HG02938 (cell line): ENCODE measurements around the gene SLC29A3.
"Not testable (repeated sequence)": the region's sequence is repeated elsewhere in the genome, so short reads cannot be mapped to it uniquely, and the experiment has no call there.

ENCODE experiments used
- ATAC-seq: cut with Tn5 transposase; IDR thresholded peaks from one replicate; pipeline ENCODE4 v1.9.1; 2021; ENCODE audit warnings: mild to moderate bottlenecking, moderate library complexity; ENCODE audit not compliant: unreplicated experiment

Gene SLC29A3

DNA sequence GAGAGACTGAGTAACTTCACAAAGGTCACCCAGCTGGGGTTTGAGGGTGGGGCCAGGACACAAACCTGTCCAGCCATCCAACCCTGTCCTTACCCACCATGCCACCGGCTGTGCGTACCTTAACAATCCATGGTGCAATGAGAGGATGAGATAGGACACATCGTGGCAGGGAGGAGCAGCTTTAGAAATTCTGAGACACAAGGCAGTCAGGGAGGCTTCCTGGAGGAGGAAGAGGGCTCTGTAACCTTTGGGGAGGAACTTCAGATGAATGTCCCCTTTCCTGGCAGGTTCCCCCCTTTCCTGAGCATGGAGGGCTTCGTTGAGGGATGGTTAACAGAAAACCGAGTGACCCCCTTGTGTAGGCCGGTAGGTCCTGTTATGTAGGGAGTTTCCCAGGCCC, 35.6 kb upstream of the SLC29A3 start:
- ATAC-seq: no peak

DNA sequence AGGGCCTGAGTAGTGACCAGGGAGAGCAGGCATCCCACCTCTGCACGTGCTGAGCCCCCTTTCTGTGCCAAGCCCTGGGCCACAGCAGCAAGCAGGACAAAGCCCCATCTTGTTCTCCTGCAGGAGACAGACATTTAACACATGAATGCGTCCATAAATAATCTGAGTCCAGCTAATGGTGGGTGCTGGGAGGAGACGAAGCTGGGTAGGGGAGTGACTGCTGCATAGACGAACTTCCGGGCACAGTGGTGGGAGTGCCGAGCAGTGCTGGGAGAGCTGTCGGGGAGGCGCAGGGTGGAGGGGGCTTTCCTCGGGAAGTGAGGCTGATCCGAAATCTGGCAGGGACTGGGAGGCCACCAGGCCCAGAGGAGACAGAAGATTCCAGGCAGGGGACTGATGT, 35.2 kb upstream of the SLC29A3 start:
- no peak for ATAC-seq

DNA sequence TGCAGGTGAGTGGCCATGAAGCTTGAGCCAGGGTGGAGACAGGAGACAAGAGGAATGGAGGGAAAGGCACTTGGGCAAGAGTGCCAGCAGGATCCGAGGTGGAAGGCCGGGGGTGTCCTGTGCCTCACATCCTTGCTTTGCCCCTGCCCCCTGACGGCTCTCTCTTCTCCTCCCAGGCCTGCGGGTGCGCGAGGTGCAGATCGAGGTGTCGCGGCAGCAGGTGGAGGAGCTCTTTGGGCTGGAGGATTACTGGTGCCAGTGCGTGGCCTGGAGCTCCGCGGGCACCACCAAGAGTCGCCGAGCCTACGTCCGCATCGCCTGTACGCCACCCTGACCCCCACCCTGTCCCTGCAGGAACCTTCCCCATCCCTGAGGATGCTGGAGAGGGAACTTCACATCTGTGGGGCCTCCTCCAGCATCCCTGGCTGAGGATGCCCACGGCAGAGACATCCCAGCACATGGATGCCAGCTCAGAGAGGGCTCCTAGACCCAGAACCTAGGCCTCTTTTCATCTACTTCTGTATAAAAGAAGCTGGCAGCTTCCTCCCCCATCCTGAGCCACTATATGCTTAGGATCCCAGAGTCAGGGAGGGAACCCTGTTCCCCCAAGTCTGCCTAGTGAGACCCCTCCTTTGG, 34.4 kb upstream of the SLC29A3 start:
- ATAC-seq: no peak

DNA sequence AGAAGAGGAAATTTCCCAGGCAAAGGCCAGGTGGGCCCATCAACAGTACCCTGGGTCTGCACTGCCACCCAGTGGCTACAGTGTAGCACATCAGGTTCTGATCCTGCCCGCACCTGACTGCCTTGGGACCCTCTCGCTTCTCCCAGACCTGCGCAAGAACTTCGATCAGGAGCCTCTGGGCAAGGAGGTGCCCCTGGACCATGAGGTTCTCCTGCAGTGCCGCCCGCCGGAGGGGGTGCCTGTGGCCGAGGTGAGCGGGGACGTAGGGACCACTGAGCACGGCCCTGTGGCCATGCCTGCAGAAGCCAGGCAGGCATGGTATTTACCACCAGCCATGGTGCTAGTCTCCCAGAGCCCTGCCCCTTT, 33.9 kb upstream of the SLC29A3 start:
- ATAC-seq: no peak

DNA sequence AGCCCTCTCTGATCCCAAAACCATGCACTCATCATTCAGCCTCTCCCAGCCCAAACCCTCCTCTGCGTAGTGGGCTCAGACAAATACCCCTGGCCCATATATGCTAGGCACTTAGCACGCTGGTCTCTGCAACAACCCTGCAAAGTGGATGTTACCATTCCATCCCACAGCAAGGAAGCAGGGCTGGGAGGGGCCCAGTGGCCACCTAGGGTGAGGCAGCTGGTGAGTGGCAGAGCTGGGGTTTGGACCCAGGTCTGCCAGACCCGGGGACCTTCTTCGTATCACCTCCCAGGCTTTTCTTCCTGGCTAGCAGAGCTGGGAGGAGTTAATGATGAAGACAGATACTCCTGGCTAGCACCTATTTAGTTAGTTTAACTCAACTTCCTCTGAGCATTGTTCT, 33.1 kb upstream of the SLC29A3 start:
- ATAC-seq: no peak

DNA sequence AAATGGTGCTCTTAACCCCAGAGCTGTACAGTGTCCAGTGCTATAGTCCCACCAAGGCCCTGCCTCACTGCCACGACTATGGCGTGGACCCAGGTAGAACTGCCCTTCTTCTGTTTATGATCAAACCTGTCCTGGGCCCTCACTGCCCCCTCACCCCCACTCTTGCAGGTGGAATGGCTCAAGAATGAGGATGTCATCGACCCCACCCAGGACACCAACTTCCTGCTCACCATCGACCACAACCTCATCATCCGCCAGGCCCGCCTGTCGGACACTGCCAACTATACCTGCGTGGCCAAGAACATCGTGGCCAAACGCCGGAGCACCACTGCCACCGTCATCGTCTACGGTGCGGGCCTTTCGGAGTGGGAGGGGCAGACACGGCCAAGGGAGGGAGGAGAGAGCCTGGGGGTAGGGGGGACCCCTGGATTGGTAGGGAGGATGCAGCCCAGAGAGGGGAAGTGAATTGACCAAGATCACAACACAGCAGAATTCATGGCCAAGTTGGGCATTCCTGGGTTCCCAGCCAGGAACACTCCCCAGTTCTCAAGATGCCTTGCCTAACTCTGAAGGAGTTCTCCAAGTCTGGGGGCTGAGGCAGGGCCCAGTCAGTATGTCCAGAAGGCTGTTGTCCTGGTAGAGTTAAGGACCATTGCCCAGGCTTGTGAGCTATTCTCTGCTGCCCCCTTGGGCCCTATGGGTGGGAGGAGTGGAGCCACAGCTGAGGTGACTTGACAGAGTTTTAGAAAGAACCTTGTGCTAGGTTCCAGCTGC, 32.4 kb upstream of the SLC29A3 start:
- ATAC-seq: no peak

DNA sequence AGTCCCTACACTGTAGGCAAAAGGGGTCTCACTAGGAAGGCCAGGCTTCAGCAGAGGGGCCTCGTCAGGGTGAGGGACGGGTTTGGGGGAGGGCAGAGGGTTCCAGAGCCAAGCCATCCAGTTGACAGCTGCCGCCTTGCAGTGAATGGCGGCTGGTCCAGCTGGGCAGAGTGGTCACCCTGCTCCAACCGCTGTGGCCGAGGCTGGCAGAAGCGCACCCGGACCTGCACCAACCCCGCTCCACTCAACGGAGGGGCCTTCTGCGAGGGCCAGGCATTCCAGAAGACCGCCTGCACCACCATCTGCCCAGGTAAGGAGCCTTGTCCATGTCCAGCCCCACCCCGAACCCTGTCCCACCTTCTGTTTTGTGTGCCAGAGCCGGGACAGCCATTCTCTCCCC, 31.6 kb upstream of the SLC29A3 start:
- no peak for ATAC-seq

DNA sequence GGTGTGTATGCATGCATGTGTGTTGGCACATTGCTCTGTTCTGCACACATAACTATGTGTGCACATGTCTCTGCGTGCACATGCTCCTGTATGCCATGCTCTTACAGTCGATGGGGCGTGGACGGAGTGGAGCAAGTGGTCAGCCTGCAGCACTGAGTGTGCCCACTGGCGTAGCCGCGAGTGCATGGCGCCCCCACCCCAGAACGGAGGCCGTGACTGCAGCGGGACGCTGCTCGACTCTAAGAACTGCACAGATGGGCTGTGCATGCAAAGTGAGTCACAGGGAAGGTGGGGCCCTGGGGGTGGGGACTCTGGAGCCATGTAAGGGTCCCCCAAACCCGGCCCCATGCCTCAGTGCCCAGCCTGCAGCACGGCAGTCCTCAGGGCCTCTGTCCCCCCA, 30.6 kb upstream of the SLC29A3 start:
- no peak for ATAC-seq

DNA sequence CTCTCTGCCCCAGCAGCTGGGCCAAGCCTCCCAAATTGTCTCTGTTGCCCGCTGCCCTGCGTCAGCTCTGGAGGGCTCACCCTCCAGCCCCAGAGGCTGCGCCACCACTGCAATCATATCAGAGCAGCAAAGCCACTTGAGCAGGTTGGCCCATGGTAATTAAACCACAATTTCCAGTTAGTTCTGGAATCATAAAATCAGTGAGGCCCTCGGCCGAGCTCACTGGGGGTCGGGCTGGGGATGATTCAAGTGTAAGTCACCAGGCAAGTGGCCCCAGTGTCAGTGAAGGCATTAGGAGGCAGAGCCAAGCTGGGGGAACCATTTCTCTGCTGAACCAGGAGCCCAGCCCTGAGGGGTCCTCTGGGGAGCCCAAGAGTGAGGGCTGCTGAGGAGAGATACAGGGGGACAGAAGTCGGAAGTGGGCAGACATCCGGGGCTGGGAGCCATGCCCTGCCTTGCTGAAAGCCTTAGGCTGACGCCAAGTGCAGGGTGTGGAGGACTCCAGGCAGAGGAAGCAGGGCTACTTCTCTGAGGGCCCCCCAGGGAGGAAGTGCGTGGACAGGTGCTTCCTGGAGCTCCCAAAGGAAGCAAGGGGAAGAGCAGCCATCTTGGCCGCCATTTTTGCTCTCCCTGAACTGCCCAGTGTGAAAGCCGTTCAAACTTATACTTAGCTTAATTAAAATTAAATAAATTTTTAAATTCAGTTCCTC, 29.5 kb upstream of the SLC29A3 start:
- no peak for ATAC-seq

DNA sequence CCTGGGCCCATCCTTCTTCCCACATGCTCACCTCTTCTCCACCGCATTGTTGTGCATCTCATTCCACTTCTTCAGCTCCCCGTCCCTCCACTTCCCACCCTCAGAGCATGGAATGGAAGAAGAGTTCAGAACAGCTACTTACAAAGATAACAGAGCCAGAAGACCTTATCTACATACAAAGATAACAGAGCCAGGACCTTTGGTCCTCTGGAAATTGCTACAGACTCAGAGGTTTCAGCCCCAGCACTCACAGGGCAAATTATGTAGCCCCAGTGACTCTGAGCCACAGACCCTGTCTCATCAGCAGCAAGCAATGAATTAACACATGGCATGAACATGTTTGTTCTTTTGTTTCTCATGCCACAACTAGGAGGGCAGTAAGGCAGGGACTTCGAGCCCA, 28.7 kb upstream of the SLC29A3 start:
- no peak for ATAC-seq

DNA sequence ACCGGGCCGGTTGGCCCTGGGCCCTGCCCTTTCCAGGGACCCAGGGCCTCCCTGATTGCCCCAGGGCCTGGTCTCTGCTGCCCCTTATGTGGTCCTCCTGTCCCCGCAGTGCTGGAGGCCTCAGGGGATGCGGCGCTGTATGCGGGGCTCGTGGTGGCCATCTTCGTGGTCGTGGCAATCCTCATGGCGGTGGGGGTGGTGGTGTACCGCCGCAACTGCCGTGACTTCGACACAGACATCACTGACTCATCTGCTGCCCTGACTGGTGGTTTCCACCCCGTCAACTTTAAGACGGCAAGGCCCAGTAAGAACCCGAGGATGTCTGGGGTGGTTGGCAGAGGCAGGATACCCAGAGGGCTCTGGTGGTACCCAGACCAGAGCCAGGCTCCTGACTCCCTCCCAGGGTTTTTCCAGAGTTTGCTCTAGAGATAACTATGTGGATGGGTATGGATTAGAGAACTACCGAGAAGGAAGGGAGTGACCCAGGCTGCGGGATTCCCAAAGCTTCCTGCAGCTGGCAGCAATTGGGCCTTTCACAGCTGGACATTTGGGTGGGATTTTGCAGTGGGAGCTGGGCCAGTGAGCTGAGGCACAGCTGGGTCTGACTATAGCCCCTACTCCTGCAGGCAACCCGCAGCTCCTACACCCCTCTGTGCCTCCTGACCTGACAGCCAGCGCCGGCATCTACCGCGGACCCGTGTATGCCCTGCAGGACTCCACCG, 28.1 kb upstream of the SLC29A3 start:
- ATAC-seq: no peak

DNA sequence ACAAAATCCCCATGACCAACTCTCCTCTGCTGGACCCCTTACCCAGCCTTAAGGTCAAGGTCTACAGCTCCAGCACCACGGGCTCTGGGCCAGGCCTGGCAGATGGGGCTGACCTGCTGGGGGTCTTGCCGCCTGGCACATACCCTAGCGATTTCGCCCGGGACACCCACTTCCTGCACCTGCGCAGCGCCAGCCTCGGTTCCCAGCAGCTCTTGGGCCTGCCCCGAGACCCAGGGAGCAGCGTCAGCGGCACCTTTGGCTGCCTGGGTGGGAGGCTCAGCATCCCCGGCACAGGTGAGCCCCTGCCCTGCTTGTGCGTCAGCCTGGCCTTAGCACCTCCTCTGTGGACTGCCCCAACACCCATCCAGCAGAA, 27.5 kb upstream of the SLC29A3 start:
- no peak for ATAC-seq

DNA sequence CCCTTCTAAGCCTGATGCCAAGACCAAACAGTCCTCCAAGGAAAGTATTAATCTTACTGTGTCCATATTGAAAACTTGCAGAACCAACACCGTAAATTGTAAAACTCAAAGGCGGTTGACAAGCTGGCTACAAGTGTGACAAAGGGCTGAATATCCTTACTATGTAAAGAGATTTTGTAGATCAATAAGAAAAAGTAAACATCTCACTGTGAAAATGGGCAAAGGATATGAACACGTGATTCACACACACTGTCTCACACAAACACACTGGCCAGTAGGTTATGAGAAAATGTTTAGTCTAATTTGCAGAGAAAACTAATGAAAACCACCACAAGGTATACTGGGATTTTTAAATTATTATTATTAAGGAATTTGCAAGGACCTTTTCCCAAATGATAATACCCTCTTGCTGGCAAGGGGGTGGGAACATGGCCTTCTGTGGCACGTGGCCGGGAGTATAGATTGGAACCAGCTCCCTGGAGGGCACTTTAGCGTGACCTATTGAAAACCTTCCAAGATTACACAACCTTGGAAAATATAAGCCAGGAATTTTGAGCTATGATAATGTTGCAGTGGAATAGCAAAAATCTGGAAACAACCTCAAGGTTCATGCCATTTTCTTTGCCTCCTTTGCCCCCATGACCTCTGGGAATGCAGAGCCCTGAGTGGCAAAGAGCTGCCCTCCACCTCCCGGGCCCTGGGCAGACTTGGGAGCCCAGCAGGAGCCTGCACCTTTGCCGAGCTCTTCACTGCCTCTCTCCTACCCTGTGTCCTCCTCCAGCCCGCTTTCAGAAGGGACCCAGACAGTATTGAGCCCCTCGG, 26.2 kb upstream of the SLC29A3 start:
- no peak for ATAC-seq

DNA sequence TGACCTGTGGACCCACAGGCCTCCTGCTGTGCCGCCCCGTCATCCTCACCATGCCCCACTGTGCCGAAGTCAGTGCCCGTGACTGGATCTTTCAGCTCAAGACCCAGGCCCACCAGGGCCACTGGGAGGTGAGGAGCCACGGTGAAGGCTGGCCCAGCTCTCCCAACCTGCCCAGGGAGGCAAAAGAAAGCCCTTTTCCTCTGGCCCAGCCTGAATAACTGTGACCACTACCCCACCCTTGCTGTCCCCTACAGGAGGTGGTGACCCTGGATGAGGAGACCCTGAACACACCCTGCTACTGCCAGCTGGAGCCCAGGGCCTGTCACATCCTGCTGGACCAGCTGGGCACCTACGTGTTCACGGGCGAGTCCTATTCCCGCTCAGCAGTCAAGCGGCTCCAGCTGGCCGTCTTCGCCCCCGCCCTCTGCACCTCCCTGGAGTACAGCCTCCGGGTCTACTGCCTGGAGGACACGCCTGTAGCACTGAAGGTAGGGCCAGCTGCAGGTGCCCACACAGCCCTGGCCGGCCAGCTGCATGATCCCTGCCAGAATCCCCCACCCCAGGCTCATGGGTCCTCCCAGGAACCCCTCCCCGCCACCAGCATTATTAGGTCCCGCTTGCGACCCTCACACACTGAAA, 25.5 kb upstream of the SLC29A3 start:
- no peak for ATAC-seq

DNA sequence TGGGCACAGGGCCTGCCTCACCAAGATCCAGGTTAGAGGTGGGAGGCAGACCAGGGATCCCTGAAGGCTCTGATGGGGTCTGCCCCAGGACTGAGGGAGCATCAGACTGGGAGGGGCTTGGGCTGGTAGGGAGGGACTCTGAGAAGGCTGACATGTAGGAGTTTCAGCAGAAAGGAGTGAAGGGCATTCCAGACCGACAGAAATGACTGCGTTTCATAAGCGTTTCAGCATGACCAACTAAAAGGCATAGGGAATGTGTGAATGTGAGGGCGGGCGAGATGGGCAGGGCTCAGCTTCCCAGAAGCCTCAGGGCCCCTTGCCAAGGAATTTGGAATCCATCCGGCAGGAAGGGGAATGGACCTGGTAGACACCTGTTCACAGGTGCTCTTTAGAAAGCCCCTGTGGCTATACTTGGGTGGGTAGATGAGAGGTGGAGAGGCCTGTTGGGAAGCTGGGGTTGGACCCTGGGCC, 24.9 kb upstream of the SLC29A3 start:
- ATAC-seq: no peak

DNA sequence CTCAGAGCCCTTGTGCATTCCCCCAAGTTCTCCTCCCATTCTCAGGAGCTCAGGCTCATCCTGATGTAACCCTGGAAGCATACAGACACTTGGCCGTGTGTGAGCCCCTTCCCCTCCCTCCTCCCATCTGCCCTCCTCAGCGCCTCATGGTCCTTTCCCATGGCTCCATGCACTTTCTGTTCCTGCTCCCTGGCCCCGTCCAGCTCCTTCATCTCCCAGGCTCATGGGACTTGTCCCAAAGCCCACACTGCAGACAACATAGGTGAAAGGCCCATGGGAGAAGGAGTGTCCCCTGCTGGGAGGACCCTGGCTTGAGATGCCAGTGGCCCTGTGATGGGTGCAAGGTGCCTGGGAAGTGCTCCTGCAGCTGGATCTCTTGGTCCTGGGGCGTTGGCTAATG, 24.2 kb upstream of the SLC29A3 start:
- no peak for ATAC-seq

DNA sequence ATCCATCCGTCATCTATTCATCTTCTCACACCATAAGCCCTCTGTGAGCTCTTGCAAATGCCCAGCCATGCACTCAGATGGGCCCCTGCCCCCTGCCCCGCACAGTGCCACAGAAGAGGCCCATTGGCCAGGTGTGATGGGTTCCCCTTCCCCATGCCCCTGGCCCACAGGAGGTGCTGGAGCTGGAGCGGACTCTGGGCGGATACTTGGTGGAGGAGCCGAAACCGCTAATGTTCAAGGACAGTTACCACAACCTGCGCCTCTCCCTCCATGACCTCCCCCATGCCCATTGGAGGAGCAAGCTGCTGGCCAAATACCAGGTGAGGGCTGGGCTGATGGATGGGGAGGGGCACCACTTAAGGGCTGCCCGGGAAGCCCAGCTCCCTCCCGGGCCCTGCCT, 23.4 kb upstream of the SLC29A3 start:
- ATAC-seq: no peak

DNA sequence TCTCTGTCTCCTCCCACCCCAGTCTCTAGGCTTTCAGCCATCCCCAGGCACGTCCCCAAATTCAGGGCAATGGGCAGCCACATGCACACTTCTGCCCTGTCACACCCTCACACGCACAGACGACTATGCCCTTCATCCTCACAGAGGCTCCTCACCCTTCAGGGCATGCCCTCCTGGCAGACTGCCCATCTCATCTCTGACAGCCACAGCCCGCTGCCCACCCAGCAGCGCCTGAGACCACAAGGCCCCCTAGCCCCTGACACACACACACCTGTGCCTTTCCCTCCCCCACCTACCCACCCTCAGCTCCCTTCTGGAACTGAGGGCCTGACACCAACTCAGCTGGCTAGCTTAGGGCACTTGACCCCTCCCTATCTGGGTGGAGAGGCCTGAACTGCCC, 23.0 kb upstream of the SLC29A3 start:
- no peak for ATAC-seq

DNA sequence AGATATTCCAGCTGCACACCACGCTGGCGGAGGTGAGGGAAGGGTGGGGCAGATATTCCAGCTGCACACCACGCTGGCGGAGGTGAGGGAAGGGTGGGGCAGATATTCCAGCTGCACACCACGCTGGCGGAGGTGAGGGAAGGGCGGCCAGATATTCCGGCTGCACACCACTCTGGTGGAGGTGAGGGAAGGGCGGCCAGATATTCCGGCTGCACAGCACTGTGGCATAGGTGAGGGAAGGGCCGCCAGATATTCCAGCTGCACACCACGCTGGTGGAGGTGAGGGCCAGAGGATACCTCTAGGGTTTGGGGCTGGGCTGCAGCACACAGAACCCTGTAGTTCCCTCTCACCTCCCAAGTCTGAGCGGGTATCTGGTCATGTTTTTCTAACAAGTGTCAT, 22.2 kb upstream of the SLC29A3 start:
- ATAC-seq: not testable (repeated sequence)

DNA sequence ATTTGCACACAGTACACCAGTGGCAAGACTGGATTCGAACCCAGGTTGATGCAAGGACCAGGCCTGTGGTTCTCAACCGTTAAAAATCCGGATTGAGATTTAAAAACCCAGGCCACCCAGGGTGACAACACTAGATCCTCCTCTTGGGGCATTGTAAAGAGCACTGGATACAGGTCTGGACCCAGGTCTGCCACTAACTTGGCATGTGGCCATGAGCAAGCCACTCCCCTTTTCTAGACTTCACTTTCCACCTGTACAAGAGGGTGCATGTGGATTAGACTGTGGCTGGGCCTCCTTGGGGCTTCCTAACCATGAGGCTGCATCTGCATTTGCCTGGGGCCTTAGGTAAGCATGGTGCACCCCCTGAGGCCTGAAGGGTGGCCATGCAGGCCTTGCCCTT, 21.7 kb upstream of the SLC29A3 start:
- no peak for ATAC-seq
